HG02885 (cell line): ENCODE data around the gene DENND1A.
"Not testable (repeated sequence)": the region's sequence is repeated elsewhere in the genome, so short reads cannot be mapped to it uniquely, and the experiment has no call there.

Source experiments
- ATAC-seq: cut with Tn5 transposase; IDR thresholded peaks from one replicate; pipeline ENCODE4 v1.9.1; 2021; ENCODE audit warnings: mild to moderate bottlenecking; ENCODE audit not compliant: unreplicated experiment, poor library complexity

The DENND1A gene

GRCh38 chr9:123947326-123947725 is 17.4 kb upstream of the DENND1A start:
- no peak for ATAC-seq

- ATAC-seq, result no peak
Measured at GRCh38 chr9:123946101-123946821, 16.3 kb upstream of the DENND1A start.

GRCh38 chr9:123945532-123945931 is 15.6 kb upstream of the DENND1A start:
- ATAC-seq, result no peak

GRCh38 chr9:123944464-123944863 is 14.5 kb upstream of the DENND1A start:
- ATAC-seq, result not testable (repeated sequence)

- ATAC-seq, result no peak
Measured at GRCh38 chr9:123943671-123944070, 13.7 kb upstream of the DENND1A start.

- ATAC-seq, result no peak
Measured at GRCh38 chr9:123942542-123942941, 12.6 kb upstream of the DENND1A start.

- no peak for ATAC-seq
Measured at GRCh38 chr9:123941524-123942070, 11.7 kb upstream of the DENND1A start.

- no peak for ATAC-seq
Measured at GRCh38 chr9:123940721-123941523, 11.0 kb upstream of the DENND1A start.

- ATAC-seq, result no peak
Measured at GRCh38 chr9:123938401-123938800, 8.5 kb upstream of the DENND1A start.

GRCh38 chr9:123936575-123936974 is 6.6 kb upstream of the DENND1A start:
- not testable (repeated sequence) for ATAC-seq

GRCh38 chr9:123933440-123934212 is 3.7 kb upstream of the DENND1A start:
- ATAC-seq, result no peak

GRCh38 chr9:123929177-123929869 is 603 bp downstream of the DENND1A start:
- peak; percentile 31 for ATAC-seq

GRCh38 chr9:123928533-123929176 is 1.3 kb downstream of the DENND1A start:
- ATAC-seq, result no peak

- peak; percentile 24 for ATAC-seq
Measured at GRCh38 chr9:123927625-123928532, 2.0 kb downstream of the DENND1A start.

GRCh38 chr9:123926941-123927340 is 3.0 kb downstream of the DENND1A start:
- ATAC-seq, result no peak

- no peak for ATAC-seq
Measured at GRCh38 chr9:123925819-123926218, 4.1 kb downstream of the DENND1A start.

- no peak for ATAC-seq
Measured at GRCh38 chr9:123925161-123925560, 4.8 kb downstream of the DENND1A start.

- ATAC-seq, result no peak
Measured at GRCh38 chr9:123924727-123925126, 5.2 kb downstream of the DENND1A start.

GRCh38 chr9:123923884-123924283 is 6.0 kb downstream of the DENND1A start:
- ATAC-seq, result no peak
